SK-N-SH (cell line): ENCODE data around the gene MACROD2. TPM values are rescaled to one million over a fixed set of nuclear protein-coding genes. Genes with fewer than 3 reads are reported as not detected.
A peak's percentile ranks its signal among the peaks of the same experiment; 100 is the strongest.

Source experiments
- CTCF ChIA-PET: fragments of 300-600, 350-600 bp; formaldehyde crosslinking; extraction: SDS; loops from one replicate; lab custom pipeline; 2021; lab: Yijun Ruan, JAX
- POLR2A ChIA-PET: fragments of 350-600 bp; sonication (Branson Sonifier 250); formaldehyde crosslinking; extraction: SDS; loops from one replicate; lab custom pipeline; 2020; ENCODE audit warnings: antibody characterized with exemption, inconsistent platforms; lab: Yijun Ruan, JAX
- DNase-seq: peaks from one replicate; pipeline ENCODE4 v3.0.0; 2012
- H2AFZ ChIP-seq: fragments of 200-600 bp; sonication (generic); 2 replicates; pipeline ENCODE4 v1.8.1; 2016; ENCODE audit warnings: antibody characterized with exemption, mild to moderate bottlenecking, low read depth
- H3F3A ChIP-seq: fragments of 200-600 bp; sonication (generic); replicated peaks from 2 replicates; pipeline ENCODE3; 2016; ENCODE audit warnings: antibody characterized with exemption, mild to moderate bottlenecking; ENCODE audit not compliant: insufficient read depth
- H3K27ac ChIP-seq, 2 experiments: fragments of 200-500 bp in 1 of 2; fragments of 200-600 bp in 1 of 2; sonication (Bioruptor generic) in 1 of 2; sonication (generic), shearing (Covaris generic) in 1 of 2; 2 replicates each; pipeline versions ENCODE4 v1.5.1 to v1.6.1; 2014 to 2016; ENCODE audit warnings: low read depth in 2 of 2, inconsistent platforms in 1 of 2, low read length in 1 of 2, mild to moderate bottlenecking in 1 of 2, mixed read lengths in 1 of 2
- H3K27me3 ChIP-seq: fragments of 200-600 bp; sonication (generic), shearing (Covaris generic); 2 replicates; pipeline ENCODE4 v1.6.1; 2016; ENCODE audit warnings: mixed run types; ENCODE audit not compliant: insufficient read depth
- H3K36me3 ChIP-seq, 2 experiments: fragments of 200-500 bp in 1 of 2; fragments of 200-600 bp in 1 of 2; sonication (Bioruptor generic) in 1 of 2; sonication (generic) in 1 of 2; replicated peaks in 1 of 2; 2 replicates each; pipeline versions ENCODE3 to v1.5.1; 2014 to 2016; ENCODE audit warnings: low read length in 1 of 2, mild to moderate bottlenecking in 1 of 2; ENCODE audit not compliant: insufficient read depth in 2 of 2, control insufficient read depth in 1 of 2
- H3K4me1 ChIP-seq, 2 experiments: fragments of 200-500 bp in 1 of 2; fragments of 200-600 bp in 1 of 2; sonication (Bioruptor generic) in 1 of 2; sonication (generic), shearing (Covaris generic) in 1 of 2; 2 replicates each; pipeline versions ENCODE4 v1.5.1 to v1.6.1; 2014 to 2016; ENCODE audit warnings: low read depth in 1 of 2, low read length in 1 of 2, mixed run types in 1 of 2; ENCODE audit not compliant: insufficient read depth in 2 of 2, control insufficient read depth in 1 of 2
- H3K4me2 ChIP-seq: fragments of 200-600 bp; sonication (generic), shearing (Covaris generic); 2 replicates; pipeline ENCODE4 v1.6.1; 2017; ENCODE audit warnings: mixed run types
- H3K4me3 ChIP-seq, 2 experiments: fragments of 200-500 bp in 1 of 2; fragments of 200-600 bp in 1 of 2; sonication (Bioruptor generic) in 1 of 2; sonication (generic), shearing (Covaris generic) in 1 of 2; 2 replicates each; pipeline versions ENCODE4 v1.5.1 to v1.8.1; 2014 to 2016; ENCODE audit warnings: low read depth in 2 of 2, inconsistent platforms in 1 of 2, low read length in 1 of 2, mild to moderate bottlenecking in 1 of 2, mixed read lengths in 1 of 2, moderate library complexity in 1 of 2
- H3K79me2 ChIP-seq: fragments of 200-600 bp; sonication (generic); 2 replicates; pipeline ENCODE4 v1.8.1; 2017; ENCODE audit warnings: mild to moderate bottlenecking; ENCODE audit not compliant: insufficient read depth
- H3K9ac ChIP-seq: fragments of 200-600 bp; sonication (generic); 2 replicates; pipeline ENCODE4 v1.6.1; 2017; ENCODE audit warnings: mixed run types
- H3K9me2 ChIP-seq: fragments of 200-600 bp; sonication (generic); 2 replicates; pipeline ENCODE4 v1.6.1; 2017; ENCODE audit warnings: mixed run types
- H3K9me3 ChIP-seq: fragments of 200-600 bp; sonication (generic); 2 replicates; pipeline ENCODE4 v1.6.1; 2017; ENCODE audit warnings: mixed run types, mild to moderate bottlenecking, moderate library complexity
- H4K20me1 ChIP-seq: fragments of 200-600 bp; sonication (generic); 2 replicates; pipeline ENCODE4 v1.6.1; 2017; ENCODE audit warnings: mild to moderate bottlenecking, mixed run types; ENCODE audit not compliant: insufficient read depth
- CHD2 ChIP-seq: fragments of 150-350 bp; IDR thresholded peaks from 2 replicates; pipeline ENCODE4 v1.6.1; 2018; ENCODE audit warnings: low read length; ENCODE audit not compliant: partially characterized antibody
- ELF1 ChIP-seq: IDR thresholded peaks from 2 replicates; pipeline ENCODE4 v1.4.0; 2012
- EP300 ChIP-seq, 2 experiments: IDR thresholded peaks; 2 replicates each; pipeline versions ENCODE4 v1.4.0 to v1.6.1; 2012; ENCODE audit warnings: borderline replicate concordance in 1 of 2, low read depth in 1 of 2, low read length in 1 of 2
- FOSL2 ChIP-seq: IDR thresholded peaks from 2 replicates; pipeline ENCODE4 v1.4.0; 2012; ENCODE audit warnings: low read depth, mild to moderate bottlenecking, moderate library complexity, borderline replicate concordance
- FOXJ3 ChIP-seq: sonication (generic); formaldehyde crosslinking; IDR thresholded peaks from 2 replicates; pipeline ENCODE4 v1.5.1; 2020; ENCODE audit warnings: mild to moderate bottlenecking, missing genetic modification reagents
- FOXM1 ChIP-seq: IDR thresholded peaks from 2 replicates; pipeline ENCODE4 v1.4.0; 2012; ENCODE audit warnings: low read depth, mild to moderate bottlenecking
- MEF2A ChIP-seq: IDR thresholded peaks from 2 replicates; pipeline ENCODE4 v1.4.0; 2012; ENCODE audit warnings: low read depth, borderline replicate concordance
- MXI1 ChIP-seq: IDR thresholded peaks from 2 replicates; pipeline ENCODE4 v1.6.1; 2012; ENCODE audit warnings: mild to moderate bottlenecking, low read depth, low read length, improper control_type of control experiment
- POLR2AphosphoS5 ChIP-seq: IDR thresholded peaks from 2 replicates; pipeline ENCODE4 v1.6.1; 2012; ENCODE audit warnings: low read depth, low read length
- RAD21 ChIP-seq: IDR thresholded peaks from 2 replicates; pipeline ENCODE4 v1.6.1; 2012; ENCODE audit warnings: mild to moderate bottlenecking, low read length
- RCOR1 ChIP-seq: fragments of 150-350 bp; IDR thresholded peaks from 2 replicates; pipeline ENCODE4 v1.6.1; 2017; ENCODE audit warnings: antibody characterized with exemption, low read length
- RXRA ChIP-seq: IDR thresholded peaks from 2 replicates; pipeline ENCODE4 v1.4.0; 2012; ENCODE audit warnings: low read depth, mild to moderate bottlenecking, borderline replicate concordance
- SIN3A ChIP-seq: IDR thresholded peaks from 2 replicates; pipeline ENCODE4 v1.6.1; 2012; ENCODE audit warnings: low read depth, mild to moderate bottlenecking, low read length, moderate library complexity, borderline replicate concordance
- TAF1 ChIP-seq: IDR thresholded peaks from 2 replicates; pipeline ENCODE4 v1.6.1; 2012; ENCODE audit warnings: low read depth, mild to moderate bottlenecking, low read length, moderate library complexity, borderline replicate concordance
- TCF12 ChIP-seq: IDR thresholded peaks from 2 replicates; pipeline ENCODE4 v1.4.0; 2012
- TEAD4 ChIP-seq: IDR thresholded peaks from 2 replicates; pipeline ENCODE4 v1.4.0; 2012; ENCODE audit warnings: mild to moderate bottlenecking, borderline replicate concordance; ENCODE audit not compliant: insufficient read depth
- WGBS: methylation state at CpG from one replicate; pipeline ENCODE4 v1.1.6; 2017; ENCODE audit warnings: low lambda C conversion rate; 5-methylcytosine and 5-hydroxymethylcytosine counted together
- polyA plus RNA-seq, 3 experiments: library from polyadenylated mRNA; depleted of rRNA; stranded (reverse); fragments of >200 nt; gene quantifications; 2 replicates each; pipeline ENCODE4 v1.2.3, GENCODE V29; 2012
- TF ChIP-seq, protein P1 (sequence below): IDR thresholded peaks from 2 replicates; pipeline ENCODE4; 2012
- TF ChIP-seq, protein P2 (sequence below): fragments of 200-600 bp; sonication (generic); IDR thresholded peaks from 2 replicates; pipeline ENCODE4 v1.6.1; 2017; ENCODE audit warnings: antibody characterized with exemption, mild to moderate bottlenecking, moderate library complexity
- TF ChIP-seq, protein P3 (sequence below): fragments of 150-350 bp; IDR thresholded peaks from 2 replicates; pipeline ENCODE4 v1.6.1; 2017; ENCODE audit warnings: antibody characterized with exemption, low read length, low read depth, borderline replicate concordance

MACROD2 gene
- polyA plus RNA-seq, 1 of the 3 experiments (the other 2 are of a cell fraction): 0.33 TPM

DNA sequence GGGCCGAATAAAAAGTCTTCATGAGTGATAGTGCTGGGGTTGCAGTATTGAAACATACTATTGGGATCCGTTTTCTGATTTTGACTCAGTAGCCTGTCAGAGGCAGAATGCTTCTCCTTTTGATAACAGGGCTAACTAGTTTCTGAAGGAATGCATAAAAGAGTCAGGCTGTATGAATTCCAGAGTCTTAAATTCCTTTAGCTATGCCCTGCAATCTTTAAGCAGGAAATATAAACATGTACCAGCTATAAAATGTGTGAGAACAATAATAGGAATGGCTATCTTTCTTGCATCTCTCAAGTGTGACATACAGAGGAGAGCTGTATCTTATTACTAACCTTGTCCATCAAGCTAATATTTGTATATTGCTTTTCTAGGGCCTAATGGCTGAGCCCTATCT is 1660.8 kb downstream of the MACROD2 start (continued):
- TF ChIP-seq, protein P1, sequence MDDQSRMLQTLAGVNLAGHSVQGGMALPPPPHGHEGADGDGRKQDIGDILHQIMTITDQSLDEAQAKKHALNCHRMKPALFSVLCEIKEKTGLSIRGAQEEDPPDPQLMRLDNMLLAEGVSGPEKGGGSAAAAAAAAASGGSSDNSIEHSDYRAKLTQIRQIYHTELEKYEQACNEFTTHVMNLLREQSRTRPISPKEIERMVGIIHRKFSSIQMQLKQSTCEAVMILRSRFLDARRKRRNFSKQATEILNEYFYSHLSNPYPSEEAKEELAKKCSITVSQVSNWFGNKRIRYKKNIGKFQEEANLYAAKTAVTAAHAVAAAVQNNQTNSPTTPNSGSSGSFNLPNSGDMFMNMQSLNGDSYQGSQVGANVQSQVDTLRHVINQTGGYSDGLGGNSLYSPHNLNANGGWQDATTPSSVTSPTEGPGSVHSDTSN: no peak
- no peak for TF ChIP-seq RAD21
- TF ChIP-seq ELF1: no peak
- TF ChIP-seq FOXM1: no peak
- TF ChIP-seq TEAD4: no peak
- TF ChIP-seq POLR2AphosphoS5: no peak
- TF ChIP-seq CHD2: no peak
- no peak for TF ChIP-seq TCF12
- no peak for TF ChIP-seq MXI1

DNA sequence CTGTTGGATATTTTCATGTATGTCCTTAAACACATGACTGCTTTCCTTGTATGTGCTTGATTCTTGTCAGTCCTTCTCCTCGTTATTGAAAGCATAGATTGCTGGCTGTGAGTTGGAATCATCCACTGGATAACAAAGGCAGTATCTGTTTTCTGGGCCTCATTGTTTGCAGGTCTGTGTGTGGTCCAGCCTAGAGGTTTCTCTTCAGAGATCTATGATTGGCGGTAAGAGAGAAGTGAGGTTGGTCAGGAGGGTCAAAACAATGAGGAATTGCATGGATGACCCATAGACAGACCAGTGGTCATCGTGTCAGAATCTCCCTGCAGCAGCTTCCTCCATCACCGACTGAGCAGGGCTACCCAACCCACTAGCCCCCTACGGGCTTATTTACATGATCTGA is 1663.0 kb downstream of the MACROD2 start:
- DNase-seq: no peak
- Histone ChIP-seq H3K9me3 (no peaks in the 10 kb centered on the region), H2AFZ (no peak overlapping the region), H4K20me1 (no peaks in the 10 kb centered on the region), H3K4me1 (peaks cover 0 to 2% of the 10 kb centered on the region in 2 experiments; a peak in 2 of 4 replicates), H3K4me3 (no peak overlapping the region), H3K9ac (no peak overlapping the region), H3K4me2 (no peak overlapping the region), H3K36me3 (no peaks in the 10 kb centered on the region), H3K9me2 (no peaks in the 10 kb centered on the region), H3F3A (no peaks in the 10 kb centered on the region), H3K27me3 (no peaks in the 10 kb centered on the region), H3K27ac (no peak overlapping the region), H3K79me2 (no peaks in the 10 kb centered on the region)
- WGBS: 46% methylated on average over 5 of the region's 5 CpGs
- no peak for TF ChIP-seq FOXJ3 (CRISPR knock-in tag)
- POLR2A ChIA-PET: no interaction called here
- CTCF ChIA-PET: no interaction called here

DNA sequence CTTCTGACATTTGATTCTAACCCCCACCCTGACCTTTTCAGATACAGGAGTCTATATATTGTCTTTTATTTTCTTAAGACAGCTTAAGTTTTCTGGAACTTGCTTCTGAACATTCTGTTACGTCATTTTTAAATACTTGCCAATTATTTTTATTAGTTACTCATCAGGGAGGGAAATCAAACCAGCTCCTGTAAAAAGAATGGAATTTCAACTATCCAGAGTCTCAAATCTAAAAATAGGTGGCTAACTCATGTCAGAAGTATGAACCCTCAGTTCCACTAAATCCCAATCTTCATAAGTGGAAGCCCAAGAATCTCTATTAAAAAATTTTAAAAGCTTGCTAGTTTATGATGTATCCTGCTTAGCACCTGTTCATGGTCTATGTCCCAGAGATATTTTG is 1677.9 kb downstream of the MACROD2 start:
- 30% methylated on average over 1 of the region's 1 CpG for WGBS
- H3F3A ChIP-seq: peaks cover 10% of the 10 kb centered on the region
- H3K27ac ChIP-seq: peak overlapping the region; percentile 39; a peak in 3 of 4 replicates
- H3K4me3 ChIP-seq: no peak overlapping the region
- no peaks in the 10 kb centered on the region for H4K20me1 ChIP-seq
- H3K9ac ChIP-seq: no peak overlapping the region
- no peaks in the 10 kb centered on the region for H3K9me3 ChIP-seq
- peaks cover 19 to 20% of the 10 kb centered on the region in 2 experiments; a peak in 2 of 4 replicates for H3K4me1 ChIP-seq
- no peak overlapping the region for H2AFZ ChIP-seq
- ChIA-PET POLR2A (no interaction called here), CTCF (interaction anchor here (0.7 to 1.3 kb wide), 2 partner anchors 257 to 803 kb away, joined by 3 read pairs; no protein-coding TSS in a partner anchor)
- no peaks in the 10 kb centered on the region for H3K9me2 ChIP-seq
- TF ChIP-seq TCF12: no peak
- no peak for TF ChIP-seq SIN3A
- no peak for TF ChIP-seq TAF1
- peak; percentile 85; the same call in 1 of the 2 replicates for TF ChIP-seq MEF2A
- TF ChIP-seq TEAD4: 0 out of 2 replicates have a peak, but pooled peaks have one; percentile 46
- TF ChIP-seq, protein P2, sequence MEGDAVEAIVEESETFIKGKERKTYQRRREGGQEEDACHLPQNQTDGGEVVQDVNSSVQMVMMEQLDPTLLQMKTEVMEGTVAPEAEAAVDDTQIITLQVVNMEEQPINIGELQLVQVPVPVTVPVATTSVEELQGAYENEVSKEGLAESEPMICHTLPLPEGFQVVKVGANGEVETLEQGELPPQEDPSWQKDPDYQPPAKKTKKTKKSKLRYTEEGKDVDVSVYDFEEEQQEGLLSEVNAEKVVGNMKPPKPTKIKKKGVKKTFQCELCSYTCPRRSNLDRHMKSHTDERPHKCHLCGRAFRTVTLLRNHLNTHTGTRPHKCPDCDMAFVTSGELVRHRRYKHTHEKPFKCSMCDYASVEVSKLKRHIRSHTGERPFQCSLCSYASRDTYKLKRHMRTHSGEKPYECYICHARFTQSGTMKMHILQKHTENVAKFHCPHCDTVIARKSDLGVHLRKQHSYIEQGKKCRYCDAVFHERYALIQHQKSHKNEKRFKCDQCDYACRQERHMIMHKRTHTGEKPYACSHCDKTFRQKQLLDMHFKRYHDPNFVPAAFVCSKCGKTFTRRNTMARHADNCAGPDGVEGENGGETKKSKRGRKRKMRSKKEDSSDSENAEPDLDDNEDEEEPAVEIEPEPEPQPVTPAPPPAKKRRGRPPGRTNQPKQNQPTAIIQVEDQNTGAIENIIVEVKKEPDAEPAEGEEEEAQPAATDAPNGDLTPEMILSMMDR: no peak
- TF ChIP-seq, protein P3, sequence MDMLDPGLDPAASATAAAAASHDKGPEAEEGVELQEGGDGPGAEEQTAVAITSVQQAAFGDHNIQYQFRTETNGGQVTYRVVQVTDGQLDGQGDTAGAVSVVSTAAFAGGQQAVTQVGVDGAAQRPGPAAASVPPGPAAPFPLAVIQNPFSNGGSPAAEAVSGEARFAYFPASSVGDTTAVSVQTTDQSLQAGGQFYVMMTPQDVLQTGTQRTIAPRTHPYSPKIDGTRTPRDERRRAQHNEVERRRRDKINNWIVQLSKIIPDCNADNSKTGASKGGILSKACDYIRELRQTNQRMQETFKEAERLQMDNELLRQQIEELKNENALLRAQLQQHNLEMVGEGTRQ: no peak
- TF ChIP-seq RCOR1: no peak
- peak in 1 of 2 experiments; percentile 50; a peak in 1 of 4 replicates for TF ChIP-seq EP300 (IDR thresholded peaks at IDR 0.05; ENCODE audit: borderline replicate concordance in 1 of 2, low read depth in 1 of 2, low read length in 1 of 2)
- no peak for TF ChIP-seq RXRA
- peak; percentile 46; the same call in 1 of the 2 replicates for TF ChIP-seq FOSL2
- DNase-seq: no peak
- H3K36me3 ChIP-seq: no peaks in the 10 kb centered on the region
- no peak overlapping the region for H3K4me2 ChIP-seq
- no peaks in the 10 kb centered on the region for H3K79me2 ChIP-seq
- H3K27me3 ChIP-seq: no peaks in the 10 kb centered on the region
